Panc1 (cell line): ENCODE results near the gene CAV3. TPM values are rescaled to one million over a fixed set of nuclear protein-coding genes. Genes with fewer than 3 reads are reported as not detected.
"Not testable (repeated sequence)": the region's sequence is repeated elsewhere in the genome, so short reads cannot be mapped to it uniquely, and the experiment has no call there.

Experiments used
- ATAC-seq: fragments of 200-7000 bp; cut with Tn5 transposase; 2 replicates; pipeline ENCODE4 v1.9.1; 2020; ENCODE audit warnings: mild to moderate bottlenecking, moderate library complexity
- BruUV-seq: library from RNA; stranded (reverse); fragments of 400-500 nt; replicated peaks from 2 replicates; lab custom pipeline; 2021; lab: Mats Ljungman, UMichigan
- CTCF ChIA-PET: fragments of 300-600 bp; sonication (Branson Sonifier 250); formaldehyde crosslinking; loops from one replicate; lab custom pipeline; 2022; ENCODE audit warnings: antibody characterized with exemption; lab: Charles Lee
- POLR2A ChIA-PET: fragments of 300-600 bp; sonication (Branson Sonifier 250); formaldehyde crosslinking; loops from one replicate; lab custom pipeline; 2022; ENCODE audit warnings: antibody characterized with exemption; lab: Charles Lee
- DNase-seq: peaks from one replicate; pipeline ENCODE4 v3.0.0-alpha.2; 2010; ENCODE audit warnings: low read depth, low spot score
- H3K27ac ChIP-seq: 2 replicates; pipeline ENCODE4 v1.5.1; 2011; ENCODE audit warnings: mild to moderate bottlenecking, low read length, inconsistent platforms
- H3K27me3 ChIP-seq: fragments of 200-500 bp; sonication (Bioruptor generic); 2 replicates; pipeline ENCODE4 v1.6.0; 2014; ENCODE audit warnings: low read length, inconsistent platforms; ENCODE audit not compliant: control insufficient read depth, insufficient read depth
- H3K36me3 ChIP-seq: fragments of 200-500 bp; sonication (Bioruptor generic); 2 replicates; pipeline ENCODE4 v1.5.1; 2014; ENCODE audit warnings: inconsistent platforms, mild to moderate bottlenecking, low read length, moderate library complexity; ENCODE audit not compliant: control insufficient read depth, insufficient read depth
- H3K4me1 ChIP-seq: 2 replicates; pipeline ENCODE4 v1.5.1; 2011; ENCODE audit warnings: inconsistent platforms, mild to moderate bottlenecking, low read length, moderate library complexity; ENCODE audit not compliant: control insufficient read depth, insufficient read depth
- H3K4me3 ChIP-seq, 2 experiments: 2 replicates each; pipeline ENCODE4 v1.5.1; 2011 to 2012; ENCODE audit warnings: low read depth in 2 of 2, low read length in 2 of 2, mild to moderate bottlenecking in 2 of 2, inconsistent platforms in 1 of 2, moderate library complexity in 1 of 2
- H3K9me3 ChIP-seq: fragments of 200-500 bp; sonication (Bioruptor generic); 2 replicates; pipeline ENCODE4 v1.5.1; 2014; ENCODE audit warnings: low read depth, mild to moderate bottlenecking, inconsistent platforms, low read length, moderate library complexity; ENCODE audit not compliant: control insufficient read depth, insufficient read depth
- POLR2AphosphoS5 ChIP-seq: IDR thresholded peaks from 2 replicates; pipeline ENCODE4 v1.6.1; 2012; ENCODE audit warnings: mild to moderate bottlenecking, low read depth, low read length, moderate library complexity
- SIN3A ChIP-seq: IDR thresholded peaks from 2 replicates; pipeline ENCODE4 v1.6.1; 2012; ENCODE audit warnings: low read depth, mild to moderate bottlenecking, low read length, moderate library complexity, borderline replicate concordance; ENCODE audit not compliant: insufficient read depth
- TCF7L2 ChIP-seq: IDR thresholded peaks from 2 replicates; pipeline ENCODE4 v1.6.1; 2011; ENCODE audit warnings: mild to moderate bottlenecking, low read depth, low read length, inconsistent platforms
- in situ Hi-C: cut with HindIII; loops from 2 replicates; pipeline ENCODE4 v1.10.0; 2016; ENCODE audit warnings: low sequenced_read_pairs, low pct_unique_long_range_greater_than_20kb
- intact Hi-C: fragments of 100-400 bp; cut with micrococcal nuclease; formaldehyde crosslinking; loops from one replicate; pipeline ENCODE4 v1.10.0; 2022; ENCODE audit not compliant: unreplicated experiment
- total RNA-seq: library from RNA; stranded (reverse); gene quantifications from one replicate; pipeline ENCODE4 v1.2.1, GENCODE V29; 2021; ENCODE audit not compliant: unreplicated experiment
- TF ChIP-seq, protein P1 (sequence below), 2 experiments: IDR thresholded peaks; 2 replicates each; pipeline ENCODE4 v1.6.1; 2011 to 2012; ENCODE audit warnings: low read depth in 2 of 2, control low read depth in 1 of 2, low read length in 1 of 2, mild to moderate bottlenecking in 1 of 2, moderate library complexity in 1 of 2; ENCODE audit not compliant: insufficient read depth in 1 of 2
- TF ChIP-seq, protein P2 (sequence below): fragments of 450-650 bp; IDR thresholded peaks from 2 replicates; pipeline ENCODE4 v1.5.1; 2017; ENCODE audit warnings: mild to moderate bottlenecking

The CAV3 gene
- total RNA-seq, 1 experiment from 2014 or later = not detected

DNA sequence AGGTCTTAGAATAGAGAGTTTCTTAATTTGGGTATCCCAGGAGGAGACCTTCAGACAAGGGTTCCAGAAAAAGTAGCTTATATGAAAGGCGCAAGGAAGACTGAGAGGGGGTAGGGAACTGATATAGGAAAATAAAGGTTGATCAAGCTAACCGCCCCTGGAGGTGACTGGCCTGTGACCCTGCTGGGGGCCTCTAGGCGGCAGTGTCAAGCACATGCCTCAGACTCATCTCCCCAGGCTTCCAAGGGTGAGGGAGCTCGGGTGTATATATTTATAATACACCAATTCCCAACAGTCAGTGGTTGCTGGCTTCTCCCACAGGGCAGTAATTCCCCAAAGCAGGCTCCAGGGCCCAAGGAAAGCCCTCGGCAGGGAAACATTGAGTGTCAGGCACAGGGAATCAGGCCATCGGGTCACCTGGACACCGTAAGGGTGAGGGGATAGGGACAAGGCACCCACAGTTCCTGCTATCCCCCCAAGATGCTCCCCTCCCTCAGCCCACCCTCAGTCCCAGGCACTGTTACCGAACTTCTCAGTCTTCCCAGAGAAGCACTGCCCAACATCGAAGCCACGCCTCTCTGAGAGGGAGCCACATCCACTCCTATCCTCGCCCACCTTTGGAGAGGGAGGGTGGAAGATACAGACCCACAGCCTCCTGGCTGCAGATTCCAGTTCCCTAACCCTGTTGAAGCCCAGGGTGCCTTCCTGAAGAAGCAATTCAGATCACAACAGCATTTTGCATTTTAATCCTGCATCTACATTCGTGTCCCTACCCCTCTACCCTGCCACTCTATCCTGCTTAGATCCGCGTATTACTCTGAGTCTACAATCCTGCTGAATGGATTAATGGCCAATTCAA is 19.5 kb upstream of the CAV3 start:
- intact Hi-C loops = no loop called here
- POLR2A ChIA-PET = no interaction called here
- peak; percentile 62; the same call in 1 of the 2 replicates for ATAC-seq
- DNase-seq = no peak
- TF ChIP-seq, protein P1, sequence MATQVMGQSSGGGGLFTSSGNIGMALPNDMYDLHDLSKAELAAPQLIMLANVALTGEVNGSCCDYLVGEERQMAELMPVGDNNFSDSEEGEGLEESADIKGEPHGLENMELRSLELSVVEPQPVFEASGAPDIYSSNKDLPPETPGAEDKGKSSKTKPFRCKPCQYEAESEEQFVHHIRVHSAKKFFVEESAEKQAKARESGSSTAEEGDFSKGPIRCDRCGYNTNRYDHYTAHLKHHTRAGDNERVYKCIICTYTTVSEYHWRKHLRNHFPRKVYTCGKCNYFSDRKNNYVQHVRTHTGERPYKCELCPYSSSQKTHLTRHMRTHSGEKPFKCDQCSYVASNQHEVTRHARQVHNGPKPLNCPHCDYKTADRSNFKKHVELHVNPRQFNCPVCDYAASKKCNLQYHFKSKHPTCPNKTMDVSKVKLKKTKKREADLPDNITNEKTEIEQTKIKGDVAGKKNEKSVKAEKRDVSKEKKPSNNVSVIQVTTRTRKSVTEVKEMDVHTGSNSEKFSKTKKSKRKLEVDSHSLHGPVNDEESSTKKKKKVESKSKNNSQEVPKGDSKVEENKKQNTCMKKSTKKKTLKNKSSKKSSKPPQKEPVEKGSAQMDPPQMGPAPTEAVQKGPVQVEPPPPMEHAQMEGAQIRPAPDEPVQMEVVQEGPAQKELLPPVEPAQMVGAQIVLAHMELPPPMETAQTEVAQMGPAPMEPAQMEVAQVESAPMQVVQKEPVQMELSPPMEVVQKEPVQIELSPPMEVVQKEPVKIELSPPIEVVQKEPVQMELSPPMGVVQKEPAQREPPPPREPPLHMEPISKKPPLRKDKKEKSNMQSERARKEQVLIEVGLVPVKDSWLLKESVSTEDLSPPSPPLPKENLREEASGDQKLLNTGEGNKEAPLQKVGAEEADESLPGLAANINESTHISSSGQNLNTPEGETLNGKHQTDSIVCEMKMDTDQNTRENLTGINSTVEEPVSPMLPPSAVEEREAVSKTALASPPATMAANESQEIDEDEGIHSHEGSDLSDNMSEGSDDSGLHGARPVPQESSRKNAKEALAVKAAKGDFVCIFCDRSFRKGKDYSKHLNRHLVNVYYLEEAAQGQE (IDR thresholded peaks at IDR 0.05; ENCODE audit: insufficient read depth in 1 of 2, low read depth in 2 of 2, low read length in 1 of 2) = no peak
- TF ChIP-seq, protein P2, sequence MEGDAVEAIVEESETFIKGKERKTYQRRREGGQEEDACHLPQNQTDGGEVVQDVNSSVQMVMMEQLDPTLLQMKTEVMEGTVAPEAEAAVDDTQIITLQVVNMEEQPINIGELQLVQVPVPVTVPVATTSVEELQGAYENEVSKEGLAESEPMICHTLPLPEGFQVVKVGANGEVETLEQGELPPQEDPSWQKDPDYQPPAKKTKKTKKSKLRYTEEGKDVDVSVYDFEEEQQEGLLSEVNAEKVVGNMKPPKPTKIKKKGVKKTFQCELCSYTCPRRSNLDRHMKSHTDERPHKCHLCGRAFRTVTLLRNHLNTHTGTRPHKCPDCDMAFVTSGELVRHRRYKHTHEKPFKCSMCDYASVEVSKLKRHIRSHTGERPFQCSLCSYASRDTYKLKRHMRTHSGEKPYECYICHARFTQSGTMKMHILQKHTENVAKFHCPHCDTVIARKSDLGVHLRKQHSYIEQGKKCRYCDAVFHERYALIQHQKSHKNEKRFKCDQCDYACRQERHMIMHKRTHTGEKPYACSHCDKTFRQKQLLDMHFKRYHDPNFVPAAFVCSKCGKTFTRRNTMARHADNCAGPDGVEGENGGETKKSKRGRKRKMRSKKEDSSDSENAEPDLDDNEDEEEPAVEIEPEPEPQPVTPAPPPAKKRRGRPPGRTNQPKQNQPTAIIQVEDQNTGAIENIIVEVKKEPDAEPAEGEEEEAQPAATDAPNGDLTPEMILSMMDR = peak; percentile 47
- in situ Hi-C loops = no loop called here
- CTCF ChIA-PET = no interaction called here
- no TSS peak for BruUV-seq
- Histone ChIP-seq H3K36me3 (no peaks in the 10 kb centered on the region), H3K27me3 (no peaks in the 10 kb centered on the region), H3K27ac (no peak overlapping the region), H3K4me3 (no peak overlapping the region), H3K9me3 (no peaks in the 10 kb centered on the region), H3K4me1 (no peaks in the 10 kb centered on the region)

DNA sequence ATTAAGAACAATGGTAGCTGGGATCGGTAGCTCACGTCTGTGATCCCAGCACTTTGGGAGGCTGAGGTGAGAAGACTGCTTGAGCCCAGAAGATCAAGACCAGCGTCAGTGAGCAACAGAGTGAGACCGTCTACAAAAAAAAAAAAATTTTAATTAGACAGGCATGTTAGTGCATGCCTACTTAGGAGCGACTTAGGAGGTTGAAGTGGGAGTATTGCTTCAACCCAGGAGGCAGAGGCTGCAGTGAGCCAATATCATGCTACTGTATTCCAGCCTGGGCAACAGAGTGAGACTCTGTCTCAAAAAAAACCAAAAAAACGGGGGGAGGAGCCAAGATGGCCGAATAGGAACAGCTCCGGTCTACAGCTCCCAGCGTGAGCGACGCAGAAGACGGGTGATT is 17.8 kb upstream of the CAV3 start:
- H3K4me1 ChIP-seq, POLR2A ChIA-PET, CTCF ChIA-PET, intact Hi-C loops, H3K27ac ChIP-seq, H3K4me3 ChIP-seq, H3K36me3 ChIP-seq, ATAC-seq, DNase-seq, H3K27me3 ChIP-seq, H3K9me3 ChIP-seq, in situ Hi-C loops, BruUV-seq: not testable (repeated sequence)

DNA sequence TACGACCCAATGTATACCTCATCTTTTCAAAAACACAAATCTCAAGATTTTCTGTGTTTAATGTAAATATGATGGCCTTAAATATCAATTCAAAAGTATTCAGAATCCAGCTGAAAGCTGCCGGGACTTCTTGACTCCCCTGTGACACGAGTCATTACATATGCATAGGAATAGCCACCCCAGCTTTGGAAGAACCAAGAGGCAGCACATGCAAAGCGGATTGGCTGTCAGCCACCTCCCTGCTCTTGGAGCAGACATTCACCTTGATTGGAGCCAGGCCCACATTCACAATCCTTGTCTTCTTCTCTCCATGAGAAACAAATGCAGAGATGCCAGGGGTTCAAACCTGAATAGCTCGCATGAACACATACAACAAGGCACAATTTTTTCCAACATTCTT is 10.8 kb upstream of the CAV3 start:
- Histone ChIP-seq H3K9me3 (no peaks in the 10 kb centered on the region), H3K4me3 (no peak overlapping the region), H3K27ac (no peak overlapping the region), H3K27me3 (no peaks in the 10 kb centered on the region), H3K4me1 (no peaks in the 10 kb centered on the region), H3K36me3 (no peaks in the 10 kb centered on the region)
- ChIA-PET POLR2A (no interaction called here), CTCF (no interaction called here)
- intact Hi-C loops (no loop called here), in situ Hi-C loops (no loop called here)
- no peak for TF ChIP-seq SIN3A
- no peak for TF ChIP-seq POLR2AphosphoS5
- TF ChIP-seq, protein P1 (IDR thresholded peaks at IDR 0.05; ENCODE audit: insufficient read depth in 1 of 2, low read depth in 2 of 2, low read length in 1 of 2) = no peak
- TF ChIP-seq, protein P2 = no peak
- no peak for TF ChIP-seq TCF7L2
- no TSS peak for BruUV-seq
- no peak for ATAC-seq
- DNase-seq = no peak
